H1 (cell line): ENCODE measurements around the gene LEFTY1.

Source experiments
- CBX5 ChIP-seq: fragments of 300-800, 300-1000 bp; sonication (generic); IDR thresholded peaks from 2 replicates; pipeline ENCODE4 v1.7.1; 2016; ENCODE audit warnings: antibody characterized with exemption, low read length, low read depth
- CEBPB ChIP-seq: IDR thresholded peaks from 2 replicates; pipeline ENCODE4 v1.6.1; 2012; ENCODE audit warnings: low read depth, low read length
- EP300 ChIP-seq, 2 experiments: IDR thresholded peaks; 1 replicate in 1 of 2; 2 replicates in 1 of 2; pipeline ENCODE4 v1.6.1; 2011 to 2012; ENCODE audit warnings: low read depth in 2 of 2, low read length in 2 of 2, mild to moderate bottlenecking in 2 of 2, borderline replicate concordance in 1 of 2, inconsistent platforms in 1 of 2, moderate library complexity in 1 of 2
- EZH2 ChIP-seq: fragments of 200-600 bp; sonication (generic); IDR thresholded peaks from 2 replicates; pipeline ENCODE4 v1.7.1; 2012; ENCODE audit warnings: low read depth, mild to moderate bottlenecking, moderate library complexity, low read length, inconsistent platforms; ENCODE audit not compliant: severe bottlenecking
- HDAC2 ChIP-seq, 2 experiments: fragments of 300-600 bp in 1 of 2; sonication (generic) in 1 of 2; IDR thresholded peaks; 2 replicates each; pipeline ENCODE4 v1.6.1; 2011 to 2012; ENCODE audit warnings: low read depth in 2 of 2, low read length in 2 of 2, mild to moderate bottlenecking in 2 of 2, moderate library complexity in 2 of 2, borderline replicate concordance in 1 of 2, inconsistent platforms in 1 of 2
- POLR2A ChIP-seq, 2 experiments: IDR thresholded peaks; 1 replicate in 1 of 2; 2 replicates in 1 of 2; pipeline ENCODE4 v1.6.1; 2011; ENCODE audit warnings: low read depth in 2 of 2, low read length in 2 of 2, mild to moderate bottlenecking in 2 of 2; ENCODE audit errors: control extremely low read depth in 1 of 2
- POLR2AphosphoS5 ChIP-seq: IDR thresholded peaks from 2 replicates; pipeline ENCODE4 v1.6.1; 2011; ENCODE audit warnings: low read depth, low read length
- RBBP5 ChIP-seq: IDR thresholded peaks from 2 replicates; pipeline ENCODE4 v1.7.1; 2012; ENCODE audit warnings: low read depth, mild to moderate bottlenecking, inconsistent platforms, low read length, moderate library complexity, borderline replicate concordance
- SIN3A ChIP-seq, 2 experiments: IDR thresholded peaks in 1 of 2; conservative IDR thresholded peaks in 1 of 2; 2 replicates each; pipeline ENCODE4 v1.6.1; 2011 to 2012; ENCODE audit warnings: low read length in 2 of 2, improper control_type of control experiment in 1 of 2, low read depth in 1 of 2, mild to moderate bottlenecking in 1 of 2
- SIX5 ChIP-seq: IDR thresholded peaks from 2 replicates; pipeline ENCODE4 v1.6.1; 2011; ENCODE audit warnings: mild to moderate bottlenecking, low read depth, low read length
- TF ChIP-seq, protein P1 (sequence below): IDR thresholded peaks from 2 replicates; pipeline ENCODE4 v1.6.1; 2012; ENCODE audit warnings: low read length, inconsistent platforms
- TF ChIP-seq, protein P2 (sequence below), 3 experiments: IDR thresholded peaks; 1 replicate in 2 of 3; 2 replicates in 1 of 3; pipeline versions ENCODE4 v1.5.1 to v1.6.1; 2011; ENCODE audit warnings: low read length in 3 of 3, mild to moderate bottlenecking in 3 of 3, inconsistent platforms in 2 of 3, low read depth in 1 of 3, moderate library complexity in 1 of 3; ENCODE audit not compliant: insufficient read depth in 1 of 3; ENCODE audit errors: control extremely low read depth in 1 of 3

DNA sequence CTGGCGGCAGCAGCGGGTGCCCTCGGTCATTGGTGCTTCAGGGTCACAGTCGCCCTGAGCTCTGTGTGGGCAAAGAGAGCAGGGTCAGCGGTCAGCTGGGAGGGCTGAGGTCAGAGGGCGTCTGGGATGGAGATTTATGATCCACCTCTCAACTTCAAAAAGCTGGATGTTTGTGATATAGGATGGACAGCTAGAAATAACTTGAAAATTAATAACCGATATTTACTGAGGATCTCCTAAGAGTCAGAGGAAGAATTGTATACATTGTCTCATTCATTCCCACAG, 2.0 kb downstream of the LEFTY1 start:
- TF ChIP-seq POLR2AphosphoS5: no peak
- no peak for TF ChIP-seq SIX5
- TF ChIP-seq SIN3A (conservative IDR thresholded peaks at IDR 0.05 in 1 of 2, IDR thresholded peaks at IDR 0.05 in 1 of 2; ENCODE audit: low read depth in 1 of 2, low read length in 2 of 2): no peak
- no peak for TF ChIP-seq POLR2A (IDR thresholded peaks at IDR 0.05; ENCODE audit: control extremely low read depth in 1 of 2, low read depth in 2 of 2, low read length in 2 of 2)
- TF ChIP-seq, protein P1, sequence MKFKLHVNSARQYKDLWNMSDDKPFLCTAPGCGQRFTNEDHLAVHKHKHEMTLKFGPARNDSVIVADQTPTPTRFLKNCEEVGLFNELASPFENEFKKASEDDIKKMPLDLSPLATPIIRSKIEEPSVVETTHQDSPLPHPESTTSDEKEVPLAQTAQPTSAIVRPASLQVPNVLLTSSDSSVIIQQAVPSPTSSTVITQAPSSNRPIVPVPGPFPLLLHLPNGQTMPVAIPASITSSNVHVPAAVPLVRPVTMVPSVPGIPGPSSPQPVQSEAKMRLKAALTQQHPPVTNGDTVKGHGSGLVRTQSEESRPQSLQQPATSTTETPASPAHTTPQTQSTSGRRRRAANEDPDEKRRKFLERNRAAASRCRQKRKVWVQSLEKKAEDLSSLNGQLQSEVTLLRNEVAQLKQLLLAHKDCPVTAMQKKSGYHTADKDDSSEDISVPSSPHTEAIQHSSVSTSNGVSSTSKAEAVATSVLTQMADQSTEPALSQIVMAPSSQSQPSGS: no peak
- TF ChIP-seq EP300 (IDR thresholded peaks at IDR 0.05; ENCODE audit: borderline replicate concordance in 1 of 2, low read depth in 2 of 2, low read length in 2 of 2): no peak
- TF ChIP-seq HDAC2 (IDR thresholded peaks at IDR 0.05; ENCODE audit: borderline replicate concordance in 1 of 2, low read depth in 2 of 2, low read length in 2 of 2): no peak
- TF ChIP-seq, protein P2, sequence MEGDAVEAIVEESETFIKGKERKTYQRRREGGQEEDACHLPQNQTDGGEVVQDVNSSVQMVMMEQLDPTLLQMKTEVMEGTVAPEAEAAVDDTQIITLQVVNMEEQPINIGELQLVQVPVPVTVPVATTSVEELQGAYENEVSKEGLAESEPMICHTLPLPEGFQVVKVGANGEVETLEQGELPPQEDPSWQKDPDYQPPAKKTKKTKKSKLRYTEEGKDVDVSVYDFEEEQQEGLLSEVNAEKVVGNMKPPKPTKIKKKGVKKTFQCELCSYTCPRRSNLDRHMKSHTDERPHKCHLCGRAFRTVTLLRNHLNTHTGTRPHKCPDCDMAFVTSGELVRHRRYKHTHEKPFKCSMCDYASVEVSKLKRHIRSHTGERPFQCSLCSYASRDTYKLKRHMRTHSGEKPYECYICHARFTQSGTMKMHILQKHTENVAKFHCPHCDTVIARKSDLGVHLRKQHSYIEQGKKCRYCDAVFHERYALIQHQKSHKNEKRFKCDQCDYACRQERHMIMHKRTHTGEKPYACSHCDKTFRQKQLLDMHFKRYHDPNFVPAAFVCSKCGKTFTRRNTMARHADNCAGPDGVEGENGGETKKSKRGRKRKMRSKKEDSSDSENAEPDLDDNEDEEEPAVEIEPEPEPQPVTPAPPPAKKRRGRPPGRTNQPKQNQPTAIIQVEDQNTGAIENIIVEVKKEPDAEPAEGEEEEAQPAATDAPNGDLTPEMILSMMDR (IDR thresholded peaks at IDR 0.05; ENCODE audit: control extremely low read depth in 1 of 3, insufficient read depth in 1 of 3, low read depth in 1 of 3, low read length in 3 of 3): no peak
- no peak for TF ChIP-seq CEBPB
- TF ChIP-seq EZH2: no peak
- no peak for TF ChIP-seq CBX5
- no peak for TF ChIP-seq RBBP5
